HG03060 (cell line): ENCODE data around the gene ELFN1.

Source experiments
- ATAC-seq: cut with Tn5 transposase; IDR thresholded peaks from one replicate; pipeline ENCODE4 v1.9.1; 2021; ENCODE audit warnings: low read depth, moderate number of reproducible peaks; ENCODE audit not compliant: unreplicated experiment

The ELFN1 gene

GRCh38 chr7:1669954-1670893 is at the start of gene ELFN1:
Gene ELFN1, plus strand, starts transcription at chr7:1670277. Its CDS starts 74,320 bp downstream, at chr7:1744597.
- no peak for ATAC-seq

- ATAC-seq, result no peak
Observed at GRCh38 chr7:1620835-1621234, 49.2 kb upstream of the ELFN1 start.

- ATAC-seq, result no peak
Observed at GRCh38 chr7:1621718-1622117, 48.4 kb upstream of the ELFN1 start.

- no peak for ATAC-seq
Observed at GRCh38 chr7:1622441-1622840, 47.6 kb upstream of the ELFN1 start.

- no peak for ATAC-seq
Observed at GRCh38 chr7:1623810-1624209, 46.3 kb upstream of the ELFN1 start.

GRCh38 chr7:1624999-1625927 is 44.8 kb upstream of the ELFN1 start:
- ATAC-seq, result no peak

GRCh38 chr7:1626769-1627168 is 43.3 kb upstream of the ELFN1 start:
- ATAC-seq, result no peak

GRCh38 chr7:1630700-1631336 is 39.3 kb upstream of the ELFN1 start:
- no peak for ATAC-seq

- no peak for ATAC-seq
Observed at GRCh38 chr7:1631678-1632077, 38.4 kb upstream of the ELFN1 start.

- ATAC-seq, result no peak
Observed at GRCh38 chr7:1632506-1632905, 37.6 kb upstream of the ELFN1 start.

- ATAC-seq, result no peak
Observed at GRCh38 chr7:1632916-1633785, 36.9 kb upstream of the ELFN1 start.

GRCh38 chr7:1635401-1635800 is 34.7 kb upstream of the ELFN1 start:
- no peak for ATAC-seq

GRCh38 chr7:1637155-1637554 is 32.9 kb upstream of the ELFN1 start:
- no peak for ATAC-seq

GRCh38 chr7:1638215-1638661 is 31.8 kb upstream of the ELFN1 start:
- ATAC-seq, result no peak

GRCh38 chr7:1639071-1639470 is 31.0 kb upstream of the ELFN1 start:
- ATAC-seq, result no peak

- ATAC-seq, result no peak
Observed at GRCh38 chr7:1639532-1640175, 30.4 kb upstream of the ELFN1 start.

- ATAC-seq, result no peak
Observed at GRCh38 chr7:1640376-1641172, 29.5 kb upstream of the ELFN1 start.

- no peak for ATAC-seq
Observed at GRCh38 chr7:1641173-1641572, 28.9 kb upstream of the ELFN1 start.
